BE2C (cell line): ENCODE data around the gene SPATA18.
A peak's percentile ranks its signal among the peaks of the same experiment; 100 is the strongest.

Experiments
- DNase-seq: peaks from one replicate; pipeline ENCODE4 v3.0.0-alpha.2; 2020
- H3K27me3 ChIP-seq: fragments of 250-450 bp; sonication (Bioruptor Pico); 2 replicates; pipeline ENCODE4 v1.5.1; 2020; ENCODE audit warnings: mild to moderate bottlenecking
- H3K36me3 ChIP-seq: fragments of 250-450 bp; sonication (Bioruptor Pico); 2 replicates; pipeline ENCODE4 v1.5.1; 2020; ENCODE audit warnings: mild to moderate bottlenecking
- H3K4me1 ChIP-seq: fragments of 250-450 bp; sonication (Bioruptor Pico); 2 replicates; pipeline ENCODE4 v1.5.1; 2020
- H3K4me3 ChIP-seq: 2 replicates; pipeline ENCODE4 v1.5.1; 2011; ENCODE audit warnings: low read depth, low read length
- H3K9me3 ChIP-seq: fragments of 250-450 bp; sonication (Bioruptor Pico); 2 replicates; pipeline ENCODE4 v1.5.1; 2020
- TF ChIP-seq, protein P1 (sequence below): IDR thresholded peaks from 2 replicates; pipeline ENCODE4 v1.5.1; 2012; ENCODE audit warnings: mild to moderate bottlenecking, low read depth, low read length

The SPATA18 gene

GRCh38 chr4:52105276-52105675, 54.2 kb downstream of the SPATA18 start:
- no peak for DNase-seq
- H3K4me1 ChIP-seq = peaks cover 23% of the 10 kb centered on the region
- H3K4me3 ChIP-seq = no peak overlapping the region
- no peaks in the 10 kb centered on the region for H3K27me3 ChIP-seq
- TF ChIP-seq, protein P1, sequence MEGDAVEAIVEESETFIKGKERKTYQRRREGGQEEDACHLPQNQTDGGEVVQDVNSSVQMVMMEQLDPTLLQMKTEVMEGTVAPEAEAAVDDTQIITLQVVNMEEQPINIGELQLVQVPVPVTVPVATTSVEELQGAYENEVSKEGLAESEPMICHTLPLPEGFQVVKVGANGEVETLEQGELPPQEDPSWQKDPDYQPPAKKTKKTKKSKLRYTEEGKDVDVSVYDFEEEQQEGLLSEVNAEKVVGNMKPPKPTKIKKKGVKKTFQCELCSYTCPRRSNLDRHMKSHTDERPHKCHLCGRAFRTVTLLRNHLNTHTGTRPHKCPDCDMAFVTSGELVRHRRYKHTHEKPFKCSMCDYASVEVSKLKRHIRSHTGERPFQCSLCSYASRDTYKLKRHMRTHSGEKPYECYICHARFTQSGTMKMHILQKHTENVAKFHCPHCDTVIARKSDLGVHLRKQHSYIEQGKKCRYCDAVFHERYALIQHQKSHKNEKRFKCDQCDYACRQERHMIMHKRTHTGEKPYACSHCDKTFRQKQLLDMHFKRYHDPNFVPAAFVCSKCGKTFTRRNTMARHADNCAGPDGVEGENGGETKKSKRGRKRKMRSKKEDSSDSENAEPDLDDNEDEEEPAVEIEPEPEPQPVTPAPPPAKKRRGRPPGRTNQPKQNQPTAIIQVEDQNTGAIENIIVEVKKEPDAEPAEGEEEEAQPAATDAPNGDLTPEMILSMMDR = no peak
- H3K9me3 ChIP-seq = no peaks in the 10 kb centered on the region
- H3K36me3 ChIP-seq = no peaks in the 10 kb centered on the region

- Histone ChIP-seq H3K9me3 (no peaks in the 10 kb centered on the region), H3K27me3 (no peaks in the 10 kb centered on the region), H3K36me3 (no peaks in the 10 kb centered on the region), H3K4me3 (no peak overlapping the region), H3K4me1 (peaks cover 23% of the 10 kb centered on the region)
- no peak for DNase-seq
- TF ChIP-seq, protein P1 = no peak
These were observed 55.1 kb downstream of the SPATA18 start for GRCh38 chr4:52106191-52106590.

DNA sequence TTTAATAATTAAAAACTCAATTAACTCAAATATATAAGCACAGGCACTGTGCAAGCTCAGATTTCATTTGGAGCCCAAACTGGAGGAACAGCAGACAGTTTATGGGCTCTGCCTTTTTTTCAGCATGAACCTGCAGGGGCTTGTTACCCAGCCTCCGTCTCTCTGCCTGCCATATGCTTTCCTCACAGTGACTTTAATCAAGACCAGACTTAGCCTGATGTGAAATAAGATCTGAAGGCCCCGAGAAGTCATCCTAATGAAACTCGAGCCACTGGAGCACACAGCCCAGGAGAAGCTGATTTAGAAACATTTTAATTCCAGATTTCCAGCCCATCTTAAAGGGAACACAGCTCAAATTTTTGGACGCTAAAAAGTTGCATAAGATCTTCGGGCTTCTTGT, 55.6 kb downstream of the SPATA18 start:
- TF ChIP-seq, protein P1 = no peak
- no peaks in the 10 kb centered on the region for H3K9me3 ChIP-seq
- no peak overlapping the region for H3K4me3 ChIP-seq
- DNase-seq = no peak
- H3K4me1 ChIP-seq = peaks cover 23% of the 10 kb centered on the region
- no peaks in the 10 kb centered on the region for H3K36me3 ChIP-seq
- H3K27me3 ChIP-seq = no peaks in the 10 kb centered on the region

DNA sequence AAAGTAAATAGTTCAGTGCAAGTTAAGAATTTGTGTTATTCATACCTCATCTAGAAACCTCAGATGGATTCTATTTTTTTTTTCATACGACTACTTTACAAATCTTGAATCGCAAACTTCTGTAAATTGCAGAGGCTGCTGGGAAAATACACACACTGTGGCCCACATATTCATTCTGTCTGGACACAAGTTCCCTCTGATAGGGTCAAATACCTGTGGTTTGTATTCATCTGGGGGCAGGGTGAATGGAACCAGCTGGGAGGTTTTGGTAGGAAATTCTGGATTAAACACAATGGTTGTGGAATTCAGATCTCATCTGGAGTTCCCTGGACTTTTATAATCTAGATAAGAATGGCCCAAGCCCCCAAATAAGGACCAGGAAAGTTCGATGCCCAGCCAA, 56.2 kb downstream of the SPATA18 start:
- H3K36me3 ChIP-seq = no peaks in the 10 kb centered on the region
- H3K4me1 ChIP-seq = peaks cover 23% of the 10 kb centered on the region
- no peak overlapping the region for H3K4me3 ChIP-seq
- no peak for DNase-seq
- TF ChIP-seq, protein P1 = no peak
- H3K9me3 ChIP-seq = no peaks in the 10 kb centered on the region
- no peaks in the 10 kb centered on the region for H3K27me3 ChIP-seq

- Histone ChIP-seq H3K4me3 (no peak overlapping the region), H3K36me3 (no peaks in the 10 kb centered on the region), H3K4me1 (peaks cover 23% of the 10 kb centered on the region), H3K27me3 (no peaks in the 10 kb centered on the region), H3K9me3 (no peaks in the 10 kb centered on the region)
- TF ChIP-seq, protein P1 = peak; percentile 67
- DNase-seq = no peak
These were observed 56.6 kb downstream of the SPATA18 start for GRCh38 chr4:52107745-52108144.

DNA sequence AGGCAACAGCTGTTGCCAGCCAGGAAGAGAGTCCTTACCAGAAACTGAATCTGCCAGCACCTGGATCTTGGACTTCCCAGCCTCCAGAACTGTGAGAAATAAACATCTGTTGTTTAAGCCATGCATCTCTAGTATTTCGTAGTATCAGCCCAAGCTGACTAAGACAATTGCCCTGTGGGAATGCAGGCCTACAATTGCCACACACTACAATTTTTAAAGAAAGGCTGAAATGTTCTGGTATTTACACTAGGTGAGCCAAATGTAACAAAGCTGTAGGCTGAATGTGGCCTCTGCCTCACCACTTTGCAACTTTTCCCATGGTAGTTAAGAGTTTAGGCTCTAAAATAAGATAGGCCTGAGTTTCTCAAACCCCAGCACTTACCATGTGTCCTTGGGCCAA, 59.1 kb downstream of the SPATA18 start:
- Histone ChIP-seq H3K4me1 (peaks cover 16% of the 10 kb centered on the region), H3K27me3 (no peaks in the 10 kb centered on the region), H3K9me3 (no peaks in the 10 kb centered on the region), H3K36me3 (no peaks in the 10 kb centered on the region), H3K4me3 (no peak overlapping the region)
- DNase-seq = no peak
- TF ChIP-seq, protein P1 = no peak
